K562 (cell line): ENCODE measurements around the gene PGM5. TPM values are rescaled to one million over a fixed set of nuclear protein-coding genes. Genes with fewer than 3 reads are reported as not detected.

ENCODE experiments used
- ATAC-seq: fragments of 200-7000 bp; cut with Tn5 transposase; 3 replicates; pipeline ENCODE4 v1.9.1; 2020; ENCODE audit warnings: moderate library complexity
- BruUV-seq: library from RNA; stranded (reverse); fragments of 400-500 nt; replicated peaks from 2 replicates; lab custom pipeline; 2021; lab: Mats Ljungman, UMichigan
- CTCF ChIA-PET: fragments of 300-600 bp; formaldehyde crosslinking; extraction: SDS; loops from one replicate; lab custom pipeline; 2021; ENCODE audit warnings: low intra/inter-chr PET ratio; lab: Yijun Ruan, JAX
- POLR2A ChIA-PET: fragments of 300-600, 350-650 bp; sonication (Branson Sonifier 250); formaldehyde crosslinking; extraction: SDS; loops from one replicate; lab custom pipeline; 2021; ENCODE audit warnings: antibody characterized with exemption, inconsistent platforms; lab: Yijun Ruan, JAX
- DNase-seq, 4 experiments: peaks; one replicate each; pipeline versions ENCODE4 v3.0.0 to v3.0.0-alpha.2; 2011 to 2018; ENCODE audit warnings: low spot score in 3 of 4, mixed read lengths in 3 of 4; ENCODE audit errors: extremely low read depth in 1 of 4
- FAIRE-seq: peaks from 2 replicates; lab custom pipeline; 2011; peaks lifted over from hg19 to GRCh38; lab: Jason Lieb, UNC
- H2AFZ ChIP-seq: 2 replicates; pipeline ENCODE4 v1.6.0; 2011; ENCODE audit warnings: low read depth, low read length, control low read depth, inconsistent platforms
- H3K27ac ChIP-seq: fragments of 200-600 bp; 3 replicates; pipeline ENCODE4 v1.8.0; 2011; ENCODE audit warnings: low read depth, mild to moderate bottlenecking, control low read depth, inconsistent platforms, low read length, moderate library complexity, mixed read lengths; ENCODE audit errors: extremely low read depth
- H3K27me3 ChIP-seq, 2 experiments: fragments of 300-600 bp in 1 of 2; 2 replicates in 1 of 2; 3 replicates in 1 of 2; pipeline versions ENCODE4 v1.6.0 to v1.8.0; 2011; ENCODE audit warnings: inconsistent platforms in 2 of 2, low read length in 2 of 2, mild to moderate bottlenecking in 1 of 2, mixed read lengths in 1 of 2, moderate library complexity in 1 of 2; ENCODE audit not compliant: control insufficient read depth in 2 of 2, insufficient read depth in 2 of 2
- H3K36me3 ChIP-seq: fragments of 300-600 bp; 3 replicates; pipeline ENCODE4 v1.8.0; 2011; ENCODE audit warnings: mild to moderate bottlenecking, low read length, inconsistent platforms; ENCODE audit not compliant: control insufficient read depth, insufficient read depth
- H3K4me1 ChIP-seq, 2 experiments: fragments of 200-600 bp in 1 of 2; replicated peaks in 1 of 2; 2 replicates in 1 of 2; 3 replicates in 1 of 2; pipeline versions ENCODE4 v1.5.1 to v1.8.0; 2011; ENCODE audit warnings: inconsistent platforms in 2 of 2, low read length in 2 of 2, mild to moderate bottlenecking in 1 of 2, mixed read lengths in 1 of 2, moderate library complexity in 1 of 2; ENCODE audit not compliant: control insufficient read depth in 2 of 2, insufficient read depth in 2 of 2
- H3K4me2 ChIP-seq: 2 replicates; pipeline ENCODE4 v1.6.1; 2011; ENCODE audit warnings: low read length, control low read depth, inconsistent platforms, mixed read lengths; ENCODE audit not compliant: insufficient read depth
- H3K4me3 ChIP-seq: fragments of 200-600 bp; sonication (generic), shearing (Covaris generic); 2 replicates; pipeline ENCODE4 v1.5.1; 2016; ENCODE audit warnings: control low read depth, inconsistent platforms
- H3K79me2 ChIP-seq: fragments of 200-600 bp; 3 replicates; pipeline ENCODE4 v1.8.0; 2011; ENCODE audit warnings: low read length, inconsistent platforms; ENCODE audit not compliant: control insufficient read depth, insufficient read depth
- H3K9ac ChIP-seq, 2 experiments: 2 replicates each; pipeline versions ENCODE4 v1.6.0 to v1.6.1; 2011; ENCODE audit warnings: low read depth in 2 of 2, low read length in 2 of 2, control low read depth in 1 of 2, inconsistent platforms in 1 of 2, mild to moderate bottlenecking in 1 of 2, mixed read lengths in 1 of 2; ENCODE audit not compliant: insufficient read depth in 1 of 2
- H3K9me1 ChIP-seq: one replicate; pipeline ENCODE4 v1.6.0; 2011; ENCODE audit warnings: inconsistent platforms, mild to moderate bottlenecking, low read length, moderate library complexity; ENCODE audit not compliant: control insufficient read depth, insufficient read depth
- H3K9me3 ChIP-seq: replicated peaks from 2 replicates; pipeline ENCODE4 v1.5.1; 2011; ENCODE audit warnings: low read depth, low read length, inconsistent platforms; ENCODE audit not compliant: control insufficient read depth, insufficient read depth
- H4K20me1 ChIP-seq: replicated peaks from 2 replicates; pipeline ENCODE4 v1.6.1; 2011; ENCODE audit warnings: low read length, inconsistent platforms, mixed read lengths; ENCODE audit not compliant: control insufficient read depth, insufficient read depth
- BRD9 ChIP-seq: fragments of 450-650 bp; IDR thresholded peaks from 2 replicates; pipeline ENCODE4 v1.6.1; 2018; ENCODE audit warnings: low read depth; ENCODE audit not compliant: partially characterized antibody
- CEBPG ChIP-seq, 3 experiments: fragments of 200-800 bp in 1 of 3; sonication (Bioruptor generic) in 1 of 3; sonication (generic) in 1 of 3; formaldehyde crosslinking in 1 of 3; IDR thresholded peaks in 2 of 3; conservative IDR thresholded peaks in 1 of 3; 2 replicates each; pipeline versions ENCODE4 v1.6.1 to v1.8.0; 2016 to 2022; ENCODE audit warnings: missing compliant biosample characterization in 2 of 3, missing genetic modification characterization in 2 of 3, mild to moderate bottlenecking in 1 of 3, missing genetic modification reagents in 1 of 3
- CREB3L1 ChIP-seq: fragments of 450-650 bp; IDR thresholded peaks from 2 replicates; pipeline ENCODE4 v1.6.1; 2014; ENCODE audit warnings: low read depth, mild to moderate bottlenecking, moderate library complexity, borderline replicate concordance
- CTCF ChIP-seq, 3 experiments: IDR thresholded peaks in 2 of 3; conservative IDR thresholded peaks in 1 of 3; 2 replicates each; pipeline ENCODE4 v1.5.1; 2011 to 2012; ENCODE audit warnings: low read length in 3 of 3, mild to moderate bottlenecking in 3 of 3, control low read depth in 2 of 3, improper control_type of control experiment in 1 of 3, inconsistent platforms in 1 of 3, low read depth in 1 of 3, mixed read lengths in 1 of 3, moderate library complexity in 1 of 3; ENCODE audit not compliant: insufficient read depth in 2 of 3
- NR2C2 ChIP-seq, 2 experiments: fragments of 200-800 bp in 1 of 2; sonication (Bioruptor generic) in 1 of 2; sonication (generic) in 1 of 2; formaldehyde crosslinking in 1 of 2; IDR thresholded peaks; 2 replicates each; pipeline versions ENCODE4 v1.6.1 to v1.8.0; 2016 to 2022; ENCODE audit warnings: mild to moderate bottlenecking in 1 of 2, missing compliant biosample characterization in 1 of 2, missing genetic modification characterization in 1 of 2, missing genetic modification reagents in 1 of 2
- RAD21 ChIP-seq, 2 experiments: fragments of 250-450 bp in 1 of 2; fragments of 450-650 bp in 1 of 2; sonication (Bioruptor Pico) in 1 of 2; formaldehyde crosslinking in 1 of 2; IDR thresholded peaks in 1 of 2; conservative IDR thresholded peaks in 1 of 2; 2 replicates each; pipeline versions ENCODE4 v1.4.0 to v1.8.0; 2020 to 2022; ENCODE audit warnings: mild to moderate bottlenecking in 2 of 2, moderate library complexity in 1 of 2
- WGBS: fragments of 100-300 bp; shearing (Covaris generic); methylation state at CpG from one replicate; pipeline ENCODE4 v1.1.6; 2016; ENCODE audit warnings: low coverage, mixed read lengths; ENCODE audit not compliant: insufficient coverage; ENCODE audit errors: missing lambda C conversion rate; 5-methylcytosine and 5-hydroxymethylcytosine counted together
- in situ Hi-C: fragments of 300-500 bp; cut with MboI; formaldehyde crosslinking; loops from 4 replicates; pipeline ENCODE4 v1.15.0; 2018; ENCODE audit warnings: inconsistent platforms, mixed read lengths
- intact Hi-C: fragments of 100-400 bp; cut with micrococcal nuclease; formaldehyde crosslinking; loops from 2 replicates; pipeline ENCODE4 v1.14.2; 2022
- polyA plus RNA-seq, 8 experiments: library from polyadenylated mRNA; depleted of rRNA in 4 of 8; stranded (reverse) in 5 of 8; unstranded in 3 of 8; fragments of >200 nt; fragmentation: Nextera tagmentation in 2 of 8; fragmentation: Illumina TruSeq in 1 of 8; extraction: Ambion mirVana in 2 of 8; extraction: Trizol in 1 of 8; gene quantifications; 2 replicates each; pipeline versions ENCODE4 v1.2.1 to v1.2.3, GENCODE V29; 2011 to 2014; ENCODE audit warnings: inconsistent platforms in 1 of 8, missing spikeins in 1 of 8
- total RNA-seq, 7 experiments: library from RNA; depleted of rRNA in 6 of 7; stranded (reverse); fragments of >200 nt in 6 of 7; fragmentation: Illumina TruSeq in 2 of 7; extraction: Trizol in 2 of 7; gene quantifications; 2 replicates each; pipeline versions ENCODE4 v1.2.1 to v1.2.3, GENCODE V29; 2011 to 2021; ENCODE audit warnings: low replicate concordance in 1 of 7

PGM5 gene
- total and polyA plus RNA-seq, 9 of the 15 experiments (the other 6 are each of a cell fraction or from before 2014, with no cell fraction given): 0.03 to 0.24 (median 0.15) TPM; not detected in 1

GRCh38 chr9:68530618-68531017, 174.2 kb downstream of the PGM5 start:
- no peaks in the 10 kb centered on the region for H3K9me3 ChIP-seq
- CTCF ChIA-PET: no interaction called here
- H3K36me3 ChIP-seq: no peaks in the 10 kb centered on the region
- ATAC-seq (peak; percentile 53; the same call in 2 of the 3 replicates), DNase-seq (no peak), FAIRE-seq (no peak)
- intact Hi-C loops (no loop called here), in situ Hi-C loops (no loop called here)
- peaks cover 2 to 10% of the 10 kb centered on the region in 2 experiments; a peak in 3 of 5 replicates for H3K27me3 ChIP-seq
- POLR2A ChIA-PET: no interaction called here
- H3K9me1 ChIP-seq: no peaks in the 10 kb centered on the region
- WGBS: 0% methylated on average over 5 of the region's 7 CpGs
- H3K4me2 ChIP-seq: no peak overlapping the region
- no peaks in the 10 kb centered on the region for H3K79me2 ChIP-seq
- H2AFZ ChIP-seq: no peak overlapping the region
- H3K27ac ChIP-seq: no peak overlapping the region
- no peaks in the 10 kb centered on the region for H4K20me1 ChIP-seq
- TF ChIP-seq RAD21 (CRISPR knock-in tag; conservative IDR thresholded peaks at IDR 0.05 in 1 of 2, IDR thresholded peaks at IDR 0.05 in 1 of 2): peak in 1 of 2 experiments; percentile 36; a peak in 2 of 4 replicates
- no peak for TF ChIP-seq NR2C2 (CRISPR knock-in tag; IDR thresholded peaks at IDR 0.05)
- peak; percentile 60; the same call in 1 of the 2 replicates for TF ChIP-seq NR2C2 (tag; IDR thresholded peaks at IDR 0.05)
- no peak for TF ChIP-seq CEBPG (CRISPR knock-in tag; IDR thresholded peaks at IDR 0.05)
- 0 out of 4 replicates have a peak, but pooled peaks have one; percentile 18 to 20 for TF ChIP-seq CEBPG (tag; conservative IDR thresholded peaks at IDR 0.05 in 1 of 2, IDR thresholded peaks at IDR 0.05 in 1 of 2)
- TF ChIP-seq CREB3L1: no peak
- TF ChIP-seq CTCF (IDR thresholded peaks at IDR 0.05 in 2 of 3, conservative IDR thresholded peaks at IDR 0.05 in 1 of 3; ENCODE audit: insufficient read depth in 2 of 3, low read depth in 1 of 3, low read length in 3 of 3): peak in 2 of 3 experiments; percentile 26 to 29; a peak in 3 of 6 replicates
- TF ChIP-seq BRD9: no peak
- no TSS peak for BruUV-seq
- no peak overlapping the region for H3K9ac ChIP-seq
- no peak overlapping the region for H3K4me3 ChIP-seq
- H3K4me1 ChIP-seq: no peaks in the 10 kb centered on the region
